Embryonic facial prominence (tissue), 1 donor: ENCODE data around the gene STIP1.
A peak's percentile ranks its signal among the peaks of the same experiment; 100 is the strongest.

ENCODE experiments used
- DNase-seq: peaks from one replicate; pipeline ENCODE4 v3.0.0-alpha.2; 2016; ENCODE audit errors: extremely low spot score

The STIP1 gene

GRCh38 chr11:64198511-64198910 lies 12.5 kb downstream of the STIP1 start:
- no peak for DNase-seq

- no peak for DNase-seq
These were observed 15.6 kb downstream of the STIP1 start for GRCh38 chr11:64201543-64201942.

GRCh38 chr11:64202992-64203391 lies 17.0 kb downstream of the STIP1 start:
- no peak for DNase-seq

DNA sequence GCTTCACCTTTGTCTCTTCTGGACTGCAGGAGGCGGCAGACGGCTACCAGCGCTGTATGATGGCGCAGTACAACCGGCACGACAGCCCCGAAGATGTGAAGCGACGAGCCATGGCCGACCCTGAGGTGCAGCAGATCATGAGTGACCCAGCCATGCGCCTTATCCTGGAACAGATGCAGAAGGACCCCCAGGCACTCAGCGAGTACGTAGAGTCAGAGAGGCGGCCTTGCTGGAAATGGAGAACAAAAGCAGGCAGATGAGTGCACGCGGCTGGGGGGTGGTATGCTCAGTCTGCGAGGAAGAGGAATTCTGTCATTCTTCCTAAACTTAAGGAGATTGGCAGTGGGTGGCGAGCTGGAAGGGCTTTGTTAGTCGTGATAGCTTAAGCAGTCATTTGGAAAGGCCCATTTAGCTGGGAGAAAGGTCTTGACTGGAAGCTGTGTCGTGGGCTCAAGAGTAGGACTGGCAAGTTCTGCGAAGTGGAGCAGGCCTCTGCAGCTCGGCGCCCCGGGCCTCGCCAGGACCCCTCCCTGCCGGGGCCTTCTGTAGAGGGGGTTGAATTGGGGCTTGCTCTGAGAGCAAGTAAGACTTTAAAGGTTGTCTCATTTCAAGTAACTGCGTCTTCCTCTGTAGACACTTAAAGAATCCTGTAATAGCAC lies 17.6 kb downstream of the STIP1 start:
- DNase-seq = no peak

GRCh38 chr11:64204080-64204440 lies 18.1 kb downstream of the STIP1 start:
- no peak for DNase-seq

- peak; percentile 80 for DNase-seq
These were observed 18.6 kb downstream of the STIP1 start for GRCh38 chr11:64204464-64204989.

DNA sequence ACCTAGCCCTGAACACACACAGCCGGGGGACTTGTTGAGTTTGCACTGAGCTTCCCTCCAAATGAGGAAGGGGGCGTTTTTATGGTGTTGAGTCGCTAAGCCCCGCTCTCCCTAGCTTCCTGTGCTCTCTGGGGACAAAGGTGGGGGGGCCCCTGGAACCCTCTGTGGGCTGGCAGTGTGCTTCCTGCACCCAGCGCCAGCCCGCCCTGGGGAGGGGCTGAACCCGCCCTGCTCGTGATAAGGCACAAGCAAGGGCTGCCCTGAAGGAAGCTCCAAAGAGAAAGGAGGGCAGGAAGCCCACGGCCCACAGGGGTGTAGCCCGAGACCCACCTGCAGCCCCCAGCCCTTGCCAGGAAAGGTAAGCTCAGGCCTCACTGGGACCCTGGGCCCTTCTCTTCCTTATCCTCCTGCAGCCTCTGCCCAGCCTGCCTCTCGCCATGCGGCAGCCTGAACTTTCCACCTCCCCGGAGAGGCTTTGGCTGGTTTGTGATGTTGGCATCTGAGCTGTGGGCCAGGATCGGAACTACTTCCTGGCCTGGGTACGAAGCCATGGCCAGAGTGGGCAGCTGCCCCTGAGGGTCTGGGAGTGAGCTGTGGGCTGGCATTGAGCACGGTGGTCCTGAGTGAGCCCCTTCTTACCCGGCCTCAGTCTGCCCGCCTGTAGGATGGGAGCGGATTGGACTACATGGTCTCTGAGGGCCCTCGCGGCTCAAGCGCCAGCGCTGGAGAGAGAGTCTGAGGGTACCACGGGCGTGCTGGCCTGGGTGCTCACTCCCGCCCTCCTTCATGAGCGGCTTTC lies 20.7 kb downstream of the STIP1 start, which contains the start of gene FERMT3:
Gene FERMT3, plus strand, starts transcription at position 265 of the 799 bp plus-strand sequence. CDS start 644 bp downstream, outside the sequence.
- no peak for DNase-seq

- no peak for DNase-seq
These were observed 21.5 kb downstream of the STIP1 start for GRCh38 chr11:64207256-64208085.

- no peak for DNase-seq
These were observed 22.3 kb downstream of the STIP1 start for GRCh38 chr11:64208086-64208795.

DNA sequence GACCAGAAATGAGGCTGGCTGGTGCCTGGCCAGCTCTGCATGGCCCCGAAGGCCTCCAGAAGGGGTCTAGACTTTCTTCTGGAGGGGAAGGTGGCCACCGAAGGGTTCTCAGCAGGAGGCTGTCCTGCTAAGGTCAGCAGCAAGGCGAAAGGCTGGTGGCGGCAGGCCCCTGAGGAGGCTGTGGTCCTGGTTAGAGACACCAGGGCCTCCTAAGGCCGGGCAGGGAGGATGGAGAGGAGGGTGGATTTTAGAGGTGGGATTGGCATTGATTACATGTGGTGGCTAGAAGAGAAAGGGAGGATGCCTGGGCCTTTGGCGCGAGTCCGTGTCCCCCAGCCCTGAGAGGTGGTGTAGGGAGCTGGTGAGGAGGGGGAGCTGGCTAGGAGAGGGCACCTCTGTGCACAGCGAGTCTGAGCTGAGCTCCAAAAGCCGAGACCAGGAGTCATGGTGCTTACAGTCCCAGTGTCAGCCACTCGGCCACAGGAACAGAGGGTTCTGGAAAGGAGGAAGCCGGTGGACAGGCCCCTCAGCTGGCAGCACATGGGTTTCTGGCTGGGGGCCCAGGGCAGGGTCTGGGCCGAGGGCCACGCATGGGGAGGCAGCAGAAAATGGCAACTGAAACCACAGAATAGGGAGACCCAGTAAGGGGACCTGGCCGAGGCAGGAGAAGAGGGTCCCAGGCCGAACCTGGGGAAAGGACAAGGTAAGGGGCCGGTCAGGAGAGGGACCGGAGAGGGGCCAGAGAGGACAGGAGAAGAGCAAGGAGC lies 23.0 kb downstream of the STIP1 start:
- DNase-seq = no peak

- DNase-seq = no peak
These were observed 23.5 kb downstream of the STIP1 start for GRCh38 chr11:64209563-64209843.

DNA sequence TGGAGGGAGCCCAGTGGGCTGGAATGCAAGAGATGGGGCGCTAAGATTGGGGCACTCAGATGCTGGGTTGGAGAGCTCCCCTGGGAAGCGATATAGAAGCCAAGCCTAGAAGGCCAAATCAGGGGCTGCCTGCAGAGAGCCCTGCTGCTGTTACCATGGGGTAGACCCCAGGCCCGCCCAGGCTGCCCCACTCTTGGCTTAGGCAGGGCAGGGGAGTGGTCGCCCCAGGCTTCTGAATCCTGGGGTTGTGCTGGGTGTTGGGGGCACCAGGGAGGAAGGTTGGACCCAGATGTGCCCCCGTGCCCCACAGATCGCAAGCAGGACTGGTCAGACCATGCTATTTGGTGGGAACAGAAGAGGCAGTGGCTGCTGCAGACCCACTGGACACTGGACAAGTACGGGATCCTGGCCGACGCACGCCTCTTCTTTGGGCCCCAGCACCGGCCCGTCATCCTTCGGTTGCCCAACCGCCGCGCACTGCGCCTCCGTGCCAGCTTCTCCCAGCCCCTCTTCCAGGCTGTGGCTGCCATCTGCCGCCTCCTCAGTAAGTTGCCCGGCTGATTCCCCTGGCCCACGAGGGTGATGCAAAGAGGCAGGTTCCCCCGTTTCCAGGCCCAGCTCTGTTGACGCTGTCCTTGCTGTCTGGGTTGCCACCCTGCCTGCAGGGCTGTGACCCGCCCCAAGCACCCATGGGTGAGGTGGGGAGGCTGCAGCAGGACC lies 24.5 kb downstream of the STIP1 start:
- DNase-seq = no peak

GRCh38 chr11:64211181-64211872 lies 25.4 kb downstream of the STIP1 start:
- DNase-seq = no peak

- DNase-seq = no peak
These were observed 30.9 kb downstream of the STIP1 start for GRCh38 chr11:64216879-64217278.

GRCh38 chr11:64218628-64219353 lies 32.8 kb downstream of the STIP1 start:
- DNase-seq = no peak

DNA sequence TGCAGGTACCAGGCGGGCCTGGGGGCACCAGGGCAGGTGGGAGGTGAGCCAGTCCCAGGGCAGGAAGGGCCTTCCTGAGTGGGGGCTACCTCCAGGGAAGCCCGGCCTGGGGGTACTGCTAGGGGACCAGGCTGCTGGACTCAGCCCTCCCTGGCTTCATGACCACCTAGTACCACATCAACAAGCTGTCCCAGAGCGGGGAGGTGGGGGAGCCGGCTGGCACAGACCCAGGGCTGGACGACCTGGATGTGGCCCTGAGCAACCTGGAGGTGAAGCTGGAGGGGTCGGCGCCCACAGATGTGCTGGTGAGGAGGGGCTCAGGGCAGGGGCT lies 33.3 kb downstream of the STIP1 start:
- DNase-seq = no peak

- no peak for DNase-seq
These were observed 33.8 kb downstream of the STIP1 start for GRCh38 chr11:64219755-64220154.

DNA sequence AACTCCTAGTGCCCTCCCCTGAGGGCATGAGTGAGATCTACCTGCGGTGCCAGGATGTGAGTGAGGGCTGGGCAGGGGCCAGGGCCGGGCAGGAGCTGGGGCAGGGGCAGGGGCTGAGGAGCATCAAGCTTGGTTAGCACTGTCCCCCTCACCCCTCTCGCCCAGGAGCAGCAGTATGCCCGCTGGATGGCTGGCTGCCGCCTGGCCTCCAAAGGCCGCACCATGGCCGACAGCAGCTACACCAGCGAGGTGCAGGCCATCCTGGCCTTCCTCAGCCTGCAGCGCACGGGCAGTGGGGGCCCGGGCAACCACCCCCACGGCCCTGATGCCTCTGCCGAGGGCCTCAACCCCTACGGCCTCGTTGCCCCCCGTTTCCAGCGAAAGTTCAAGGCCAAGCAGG lies 34.3 kb downstream of the STIP1 start:
- no peak for DNase-seq

DNA sequence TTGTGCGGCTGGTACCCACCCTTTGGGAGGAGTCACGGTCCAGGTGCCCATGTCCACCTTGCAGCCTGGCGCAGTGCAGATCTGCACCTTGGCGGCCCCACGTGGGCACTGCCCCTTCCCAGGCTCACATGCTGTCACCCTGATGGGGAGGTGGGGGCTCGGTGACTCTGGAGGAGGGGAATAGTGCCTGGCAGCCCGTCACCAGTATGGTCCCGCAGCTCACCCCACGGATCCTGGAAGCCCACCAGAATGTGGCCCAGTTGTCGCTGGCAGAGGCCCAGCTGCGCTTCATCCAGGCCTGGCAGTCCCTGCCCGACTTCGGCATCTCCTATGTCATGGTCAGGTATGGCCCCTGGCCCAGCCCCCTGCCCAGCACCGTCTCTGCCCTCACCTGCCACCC lies 34.8 kb downstream of the STIP1 start:
- DNase-seq = no peak
